HEK293 (cell line): Measurements from ENCODE around the gene COG1.

Experiments used
- CTCF ChIP-seq: fragments of 450-650 bp; formaldehyde crosslinking; IDR thresholded peaks from 2 replicates; pipeline ENCODE4 v1.5.1; 2016; ENCODE audit warnings: missing biosample characterization, missing genetic modification characterization
- KLF1 ChIP-seq: fragments of 450-650 bp; formaldehyde crosslinking; IDR thresholded peaks from 2 replicates; pipeline ENCODE4 v1.5.1; 2016; ENCODE audit warnings: missing biosample characterization, missing genetic modification characterization
- PRDM4 ChIP-seq: fragments of 450-650 bp; formaldehyde crosslinking; IDR thresholded peaks from 2 replicates; pipeline ENCODE4 v1.5.1; 2017; ENCODE audit warnings: missing biosample characterization, missing genetic modification characterization
- RBAK ChIP-seq: fragments of 450-650 bp; formaldehyde crosslinking; IDR thresholded peaks from 2 replicates; pipeline ENCODE4 v1.5.1; 2016; ENCODE audit warnings: missing biosample characterization, missing genetic modification characterization
- REST ChIP-seq: fragments of 450-650 bp; formaldehyde crosslinking; IDR thresholded peaks from 2 replicates; pipeline ENCODE4 v1.5.1; 2016; ENCODE audit warnings: missing biosample characterization, missing genetic modification characterization
- ZFP3 ChIP-seq: fragments of 450-650 bp; formaldehyde crosslinking; IDR thresholded peaks from 2 replicates; pipeline ENCODE4 v1.5.1; 2016; ENCODE audit warnings: low read depth, missing biosample characterization, missing genetic modification characterization
- ZNF121 ChIP-seq: fragments of 450-650 bp; formaldehyde crosslinking; IDR thresholded peaks from 2 replicates; pipeline ENCODE4 v1.5.1; 2016; ENCODE audit warnings: missing biosample characterization, missing genetic modification characterization
- ZNF146 ChIP-seq: fragments of 450-650 bp; formaldehyde crosslinking; IDR thresholded peaks from 2 replicates; pipeline ENCODE4 v1.5.1; 2016; ENCODE audit warnings: missing biosample characterization, missing genetic modification characterization
- ZNF558 ChIP-seq: fragments of 450-650 bp; formaldehyde crosslinking; IDR thresholded peaks from 2 replicates; pipeline ENCODE4 v1.5.1; 2016; ENCODE audit warnings: missing biosample characterization, missing genetic modification characterization
- ZNF623 ChIP-seq: fragments of 450-650 bp; formaldehyde crosslinking; IDR thresholded peaks from 2 replicates; pipeline ENCODE4 v1.5.1; 2016; ENCODE audit warnings: missing biosample characterization, missing genetic modification characterization
- ZNF660 ChIP-seq: fragments of 450-650 bp; IDR thresholded peaks from 2 replicates; pipeline ENCODE4 v1.5.1; 2018; ENCODE audit warnings: missing biosample characterization, mild to moderate bottlenecking, missing genetic modification characterization
- TF ChIP-seq, protein P1 (sequence below): fragments of 450-650 bp; formaldehyde crosslinking; IDR thresholded peaks from 2 replicates; pipeline ENCODE4 v1.5.1; 2016; ENCODE audit warnings: missing biosample characterization, missing genetic modification characterization
- TF ChIP-seq, protein P2 (sequence below): fragments of 450-650 bp; formaldehyde crosslinking; IDR thresholded peaks from 2 replicates; pipeline ENCODE4 v1.5.1; 2016; ENCODE audit warnings: missing biosample characterization, missing genetic modification characterization
- TF ChIP-seq, protein P3 (sequence below): sonication (generic); formaldehyde crosslinking; IDR thresholded peaks from 2 replicates; pipeline ENCODE4 v1.8.1; 2022; ENCODE audit warnings: mild to moderate bottlenecking, moderate library complexity, missing genetic modification reagents

GRCh38 chr17:73248532-73248931 is 55.7 kb downstream of the COG1 start:
- TF ChIP-seq CTCF, result no peak
- TF ChIP-seq ZFP3 (tag by site-specific recombination), result no peak
- TF ChIP-seq REST (tag by site-specific recombination), result no peak
- TF ChIP-seq, protein P1, sequence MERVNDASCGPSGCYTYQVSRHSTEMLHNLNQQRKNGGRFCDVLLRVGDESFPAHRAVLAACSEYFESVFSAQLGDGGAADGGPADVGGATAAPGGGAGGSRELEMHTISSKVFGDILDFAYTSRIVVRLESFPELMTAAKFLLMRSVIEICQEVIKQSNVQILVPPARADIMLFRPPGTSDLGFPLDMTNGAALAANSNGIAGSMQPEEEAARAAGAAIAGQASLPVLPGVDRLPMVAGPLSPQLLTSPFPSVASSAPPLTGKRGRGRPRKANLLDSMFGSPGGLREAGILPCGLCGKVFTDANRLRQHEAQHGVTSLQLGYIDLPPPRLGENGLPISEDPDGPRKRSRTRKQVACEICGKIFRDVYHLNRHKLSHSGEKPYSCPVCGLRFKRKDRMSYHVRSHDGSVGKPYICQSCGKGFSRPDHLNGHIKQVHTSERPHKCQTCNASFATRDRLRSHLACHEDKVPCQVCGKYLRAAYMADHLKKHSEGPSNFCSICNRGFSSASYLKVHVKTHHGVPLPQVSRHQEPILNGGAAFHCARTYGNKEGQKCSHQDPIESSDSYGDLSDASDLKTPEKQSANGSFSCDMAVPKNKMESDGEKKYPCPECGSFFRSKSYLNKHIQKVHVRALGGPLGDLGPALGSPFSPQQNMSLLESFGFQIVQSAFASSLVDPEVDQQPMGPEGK (tag by site-specific recombination), result no peak
- TF ChIP-seq ZNF623, result no peak
- TF ChIP-seq, protein P2, sequence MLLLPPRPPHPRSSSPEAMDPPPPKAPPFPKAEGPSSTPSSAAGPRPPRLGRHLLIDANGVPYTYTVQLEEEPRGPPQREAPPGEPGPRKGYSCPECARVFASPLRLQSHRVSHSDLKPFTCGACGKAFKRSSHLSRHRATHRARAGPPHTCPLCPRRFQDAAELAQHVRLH (tag by site-specific recombination), result no peak
- TF ChIP-seq, protein P3, sequence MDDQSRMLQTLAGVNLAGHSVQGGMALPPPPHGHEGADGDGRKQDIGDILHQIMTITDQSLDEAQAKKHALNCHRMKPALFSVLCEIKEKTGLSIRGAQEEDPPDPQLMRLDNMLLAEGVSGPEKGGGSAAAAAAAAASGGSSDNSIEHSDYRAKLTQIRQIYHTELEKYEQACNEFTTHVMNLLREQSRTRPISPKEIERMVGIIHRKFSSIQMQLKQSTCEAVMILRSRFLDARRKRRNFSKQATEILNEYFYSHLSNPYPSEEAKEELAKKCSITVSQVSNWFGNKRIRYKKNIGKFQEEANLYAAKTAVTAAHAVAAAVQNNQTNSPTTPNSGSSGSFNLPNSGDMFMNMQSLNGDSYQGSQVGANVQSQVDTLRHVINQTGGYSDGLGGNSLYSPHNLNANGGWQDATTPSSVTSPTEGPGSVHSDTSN (CRISPR knock-in tag), result no peak
- no peak for TF ChIP-seq KLF1 (tag by site-specific recombination)
- TF ChIP-seq ZNF121, result no peak
- no peak for TF ChIP-seq PRDM4 (tag by site-specific recombination)
- TF ChIP-seq ZNF146 (tag by site-specific recombination), result no peak
- no peak for TF ChIP-seq RBAK (tag by site-specific recombination)
- no peak for TF ChIP-seq ZNF660
- TF ChIP-seq ZNF558 (tag by site-specific recombination), result no peak
